GM06990 (cell line): ENCODE data around the gene MTG2.

Source experiments
- DNase-seq: peaks from one replicate; pipeline ENCODE4 v3.0.0-alpha.2; 2011; ENCODE audit not compliant: insufficient read length; ENCODE audit errors: extremely low read depth
- H3K27me3 ChIP-seq: replicated peaks from 2 replicates; pipeline ENCODE4 v1.6.0; 2011; ENCODE audit warnings: low read length; ENCODE audit not compliant: control insufficient read depth, insufficient read depth
- H3K36me3 ChIP-seq: 2 replicates; pipeline ENCODE4 v1.5.1; 2011; ENCODE audit warnings: low read length; ENCODE audit not compliant: control insufficient read depth, insufficient read depth
- H3K4me3 ChIP-seq: replicated peaks from 2 replicates; pipeline ENCODE4 v1.5.1; 2011; ENCODE audit warnings: low read depth, mild to moderate bottlenecking, control low read depth, low read length
- CTCF ChIP-seq: IDR thresholded peaks from 2 replicates; pipeline ENCODE4 v1.5.1; 2011; ENCODE audit warnings: low read length, control low read depth, mild to moderate bottlenecking, inconsistent platforms; ENCODE audit not compliant: insufficient read depth, poor library complexity, severe bottlenecking

MTG2 gene

GRCh38 chr20:62155428-62156253 is 27.2 kb upstream of the MTG2 start:
- peaks cover 3% of the 10 kb centered on the region; the same call in 1 of the 2 replicates for H3K36me3 ChIP-seq
- no peaks in the 10 kb centered on the region for H3K27me3 ChIP-seq
- no peak overlapping the region for H3K4me3 ChIP-seq
- TF ChIP-seq CTCF = no peak
- DNase-seq = no peak

DNA sequence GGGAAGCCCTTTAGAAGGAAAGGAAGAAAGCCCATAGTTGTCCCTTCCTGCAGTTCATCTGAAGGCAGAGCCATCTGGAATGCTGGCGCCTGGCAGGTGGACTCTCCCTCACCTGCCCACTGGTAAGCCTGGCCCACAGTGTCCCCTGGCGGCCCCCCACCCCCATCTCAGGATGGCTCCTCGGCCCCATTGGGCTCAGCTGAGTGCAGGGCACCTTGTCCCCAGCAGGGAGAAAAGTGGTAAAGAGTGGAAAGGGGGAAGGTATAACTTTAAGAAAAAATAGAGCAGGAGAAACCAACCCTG is 26.6 kb upstream of the MTG2 start:
- H3K4me3 ChIP-seq = no peak overlapping the region
- no peak for DNase-seq
- H3K36me3 ChIP-seq = peaks cover 8% of the 10 kb centered on the region
- TF ChIP-seq CTCF = no peak
- no peaks in the 10 kb centered on the region for H3K27me3 ChIP-seq

- Histone ChIP-seq H3K36me3 (peaks cover 13% of the 10 kb centered on the region), H3K27me3 (no peaks in the 10 kb centered on the region), H3K4me3 (no peak overlapping the region)
- peak; percentile 82 for TF ChIP-seq CTCF
- DNase-seq = peak; percentile 50
These were observed 26.0 kb upstream of the MTG2 start for GRCh38 chr20:62156592-62157386.

DNA sequence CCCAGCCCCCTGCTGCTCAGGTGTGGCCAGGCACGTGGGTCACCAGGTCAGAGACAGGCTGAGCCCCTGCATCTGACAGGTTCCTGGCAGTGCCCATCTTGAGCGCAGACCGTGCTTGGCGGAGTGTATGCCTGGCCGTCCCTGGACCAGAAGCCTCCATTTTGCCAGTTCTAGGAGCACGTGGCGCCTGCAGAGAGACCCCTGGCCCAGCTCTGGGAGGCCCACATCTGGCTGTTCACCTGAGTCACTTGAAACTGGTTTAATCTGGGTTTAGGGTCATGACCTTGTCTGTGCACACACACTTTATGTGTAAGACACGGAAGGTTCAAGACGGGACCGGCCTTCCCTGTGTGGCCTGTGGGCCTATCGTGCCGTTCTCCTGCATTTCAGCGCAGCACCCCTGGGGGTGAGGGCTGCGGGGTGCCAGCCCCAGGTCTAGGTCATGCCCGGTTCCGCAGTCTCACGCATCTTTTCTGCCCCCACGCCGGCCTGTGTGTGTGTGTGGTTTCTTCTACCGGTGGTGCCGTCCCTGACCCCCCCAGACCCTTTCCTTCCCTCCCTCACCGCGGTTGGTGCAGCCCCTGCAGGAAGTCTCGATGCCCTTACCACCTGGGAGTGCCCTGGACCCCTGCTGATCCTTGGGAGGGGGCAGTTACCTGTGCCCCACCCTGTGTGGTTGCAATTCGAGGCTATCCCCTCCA is 25.3 kb upstream of the MTG2 start:
- Histone ChIP-seq H3K4me3 (no peak overlapping the region), H3K36me3 (peaks cover 13% of the 10 kb centered on the region), H3K27me3 (no peaks in the 10 kb centered on the region)
- no peak for DNase-seq
- TF ChIP-seq CTCF = no peak

GRCh38 chr20:62158088-62158400 is 24.8 kb upstream of the MTG2 start:
- no peak for DNase-seq
- no peak overlapping the region for H3K4me3 ChIP-seq
- TF ChIP-seq CTCF = no peak
- peaks cover 16% of the 10 kb centered on the region for H3K36me3 ChIP-seq
- H3K27me3 ChIP-seq = no peaks in the 10 kb centered on the region
